DOHH2 (cell line): ENCODE results near the gene HDAC4.

Source experiments
- H3F3A ChIP-seq: fragments of 200-600 bp; sonication (generic), shearing (Covaris generic); 2 replicates; pipeline ENCODE4 v1.6.0; 2016; ENCODE audit warnings: antibody characterized with exemption, mild to moderate bottlenecking; ENCODE audit not compliant: control insufficient read depth, insufficient read depth
- H3K27ac ChIP-seq: fragments of 200-600 bp; sonication (generic); 2 replicates; pipeline ENCODE4 v1.5.1; 2014; ENCODE audit warnings: low read depth, mild to moderate bottlenecking, low read length, moderate library complexity
- H3K27me3 ChIP-seq: fragments of 200-600 bp; sonication (generic); 2 replicates; pipeline ENCODE4 v1.6.1; 2014; ENCODE audit warnings: mild to moderate bottlenecking, low read length, mixed read lengths; ENCODE audit not compliant: control insufficient read depth
- H3K36me3 ChIP-seq: fragments of 200-600 bp; sonication (generic); 2 replicates; pipeline ENCODE4 v1.6.1; 2014; ENCODE audit warnings: mild to moderate bottlenecking, low read length, moderate library complexity, mixed read lengths; ENCODE audit not compliant: control insufficient read depth
- H3K4me1 ChIP-seq: fragments of 200-600 bp; sonication (generic); 2 replicates; pipeline ENCODE4 v1.6.1; 2014; ENCODE audit warnings: mild to moderate bottlenecking, low read length, mixed read lengths; ENCODE audit not compliant: control insufficient read depth
- H3K4me2 ChIP-seq: fragments of 200-600 bp; sonication (generic); 2 replicates; pipeline ENCODE4 v1.6.0; 2014; ENCODE audit warnings: mild to moderate bottlenecking, low read length, moderate library complexity
- H3K4me3 ChIP-seq: fragments of 200-600 bp; sonication (generic); 2 replicates; pipeline ENCODE4 v1.5.1; 2014; ENCODE audit warnings: mild to moderate bottlenecking, low read length, mixed read lengths
- H3K79me2 ChIP-seq: fragments of 200-600 bp; sonication (generic); 2 replicates; pipeline ENCODE4 v1.6.1; 2014; ENCODE audit warnings: mild to moderate bottlenecking, low read length, mixed read lengths; ENCODE audit not compliant: control insufficient read depth
- H3K9me2 ChIP-seq: fragments of 200-600 bp; sonication (generic); replicated peaks from 2 replicates; pipeline ENCODE4 v1.6.1; 2014; ENCODE audit warnings: mild to moderate bottlenecking, low read length, mixed read lengths; ENCODE audit not compliant: control insufficient read depth
- H3K9me3 ChIP-seq: fragments of 200-600 bp; sonication (generic); 2 replicates; pipeline ENCODE4 v1.6.1; 2014; ENCODE audit warnings: antibody characterized with exemption, low read length, mixed read lengths; ENCODE audit not compliant: control insufficient read depth, insufficient read depth
- H4K20me1 ChIP-seq: fragments of 200-600 bp; sonication (generic); 2 replicates; pipeline ENCODE4 v1.6.0; 2014; ENCODE audit warnings: low read depth, mild to moderate bottlenecking, antibody characterized with exemption, low read length, moderate library complexity; ENCODE audit not compliant: control insufficient read depth, insufficient read depth
- CTCF ChIP-seq: fragments of 200-600 bp; sonication (generic); IDR thresholded peaks from one replicate; pipeline ENCODE4 v1.5.1; 2014; ENCODE audit warnings: antibody characterized with exemption, mild to moderate bottlenecking, low read depth, low read length; ENCODE audit not compliant: poor library complexity, severe bottlenecking
- EZH2phosphoT487 ChIP-seq: fragments of 200-600 bp; sonication (generic); IDR thresholded peaks from 2 replicates; pipeline ENCODE4 v1.6.1; 2017; ENCODE audit warnings: borderline replicate concordance, mild to moderate bottlenecking, antibody characterized with exemption, low read length, moderate library complexity, mixed read lengths

HDAC4 gene

GRCh38 chr2:239027391-239028252 lies 373.2 kb downstream of the HDAC4 start:
- Histone ChIP-seq H3K79me2 (no peaks in the 10 kb centered on the region), H3K36me3 (no peaks in the 10 kb centered on the region), H3K4me2 (no peak overlapping the region), H3K9me2 (no peaks in the 10 kb centered on the region), H3K4me3 (no peak overlapping the region), H3K27ac (no peak overlapping the region), H3K9me3 (no peaks in the 10 kb centered on the region), H4K20me1 (no peaks in the 10 kb centered on the region), H3K27me3 (no peaks in the 10 kb centered on the region), H3F3A (no peaks in the 10 kb centered on the region), H3K4me1 (no peaks in the 10 kb centered on the region)
- TF ChIP-seq CTCF: no peak
- no peak for TF ChIP-seq EZH2phosphoT487

GRCh38 chr2:239026711-239027361 lies 374.0 kb downstream of the HDAC4 start:
- H3K79me2 ChIP-seq: no peaks in the 10 kb centered on the region
- no peak overlapping the region for H3K4me3 ChIP-seq
- no peaks in the 10 kb centered on the region for H4K20me1 ChIP-seq
- H3K4me2 ChIP-seq: no peak overlapping the region
- no peaks in the 10 kb centered on the region for H3K9me2 ChIP-seq
- no peaks in the 10 kb centered on the region for H3K4me1 ChIP-seq
- H3K9me3 ChIP-seq: no peaks in the 10 kb centered on the region
- no peak for TF ChIP-seq CTCF
- no peak for TF ChIP-seq EZH2phosphoT487
- no peak overlapping the region for H3K27ac ChIP-seq
- no peaks in the 10 kb centered on the region for H3K36me3 ChIP-seq
- H3K27me3 ChIP-seq: no peaks in the 10 kb centered on the region
- no peaks in the 10 kb centered on the region for H3F3A ChIP-seq

GRCh38 chr2:239025951-239026461 lies 374.8 kb downstream of the HDAC4 start:
- Histone ChIP-seq H3F3A (no peaks in the 10 kb centered on the region), H3K4me2 (no peak overlapping the region), H3K36me3 (no peaks in the 10 kb centered on the region), H3K9me3 (no peaks in the 10 kb centered on the region), H3K27me3 (0 out of 2 replicates have a peak, but pooled peaks cover 2% of the 10 kb centered on the region), H4K20me1 (no peaks in the 10 kb centered on the region), H3K9me2 (no peaks in the 10 kb centered on the region), H3K27ac (no peak overlapping the region), H3K4me1 (no peaks in the 10 kb centered on the region), H3K4me3 (no peak overlapping the region), H3K79me2 (no peaks in the 10 kb centered on the region)
- TF ChIP-seq CTCF: no peak
- TF ChIP-seq EZH2phosphoT487: no peak
